H9 (cell line): ENCODE measurements around the gene CLECL1. TPM values are rescaled to one million over a fixed set of nuclear protein-coding genes. Genes with fewer than 3 reads are reported as not detected.

Experiments
- DNase-seq: peaks from one replicate; pipeline ENCODE4 v3.0.0-alpha.2; 2017
- H2AFZ ChIP-seq: one replicate; pipeline ENCODE4 v1.6.1; 2013; ENCODE audit warnings: mild to moderate bottlenecking, low read length, control low read depth, moderate library complexity
- H2AK5ac ChIP-seq: 2 replicates; pipeline ENCODE4 v1.6.1; 2013; ENCODE audit warnings: low read length, control low read depth, mixed read lengths; ENCODE audit not compliant: insufficient read length
- H2BK120ac ChIP-seq: one replicate; pipeline ENCODE4 v1.6.1; 2013; ENCODE audit warnings: low read depth, mild to moderate bottlenecking, low read length, control low read depth, inconsistent platforms; ENCODE audit not compliant: poor library complexity, severe bottlenecking
- H2BK12ac ChIP-seq: 2 replicates; pipeline ENCODE4 v1.6.1; 2013; ENCODE audit warnings: low read length, control low read depth, mixed read lengths, low read depth; ENCODE audit not compliant: insufficient read length
- H2BK15ac ChIP-seq: 2 replicates; pipeline ENCODE4 v1.6.1; 2013; ENCODE audit warnings: low read depth, low read length, control low read depth
- H2BK20ac ChIP-seq: one replicate; pipeline ENCODE4 v1.6.1; 2013; ENCODE audit warnings: low read depth, mild to moderate bottlenecking, low read length, control low read depth, inconsistent platforms; ENCODE audit not compliant: poor library complexity, severe bottlenecking
- H2BK5ac ChIP-seq: 2 replicates; pipeline ENCODE4 v1.6.1; 2013; ENCODE audit warnings: low read length, control low read depth, mixed read lengths; ENCODE audit not compliant: insufficient read length
- H3K14ac ChIP-seq: 2 replicates; pipeline ENCODE4 v1.6.1; 2013; ENCODE audit warnings: low read length, control low read depth; ENCODE audit not compliant: insufficient read depth
- H3K18ac ChIP-seq: 2 replicates; pipeline ENCODE4 v1.6.1; 2013; ENCODE audit warnings: low read depth, mild to moderate bottlenecking, mixed read lengths, low read length, control low read depth; ENCODE audit not compliant: insufficient read length
- H3K23ac ChIP-seq: 2 replicates; pipeline ENCODE4 v1.6.1; 2013; ENCODE audit warnings: low read length, control low read depth, mixed read lengths, low read depth; ENCODE audit not compliant: insufficient read length
- H3K23me2 ChIP-seq: 2 replicates; pipeline ENCODE4 v1.6.1; 2013; ENCODE audit warnings: low read depth, mild to moderate bottlenecking, mixed read lengths, low read length, control low read depth; ENCODE audit not compliant: insufficient read length, poor library complexity, severe bottlenecking
- H3K27ac ChIP-seq: 2 replicates; pipeline ENCODE4 v1.5.1; 2013; ENCODE audit warnings: low read length, control low read depth, mixed read lengths, low read depth; ENCODE audit not compliant: insufficient read length
- H3K27me3 ChIP-seq: 2 replicates; pipeline ENCODE4 v1.6.1; 2013; ENCODE audit warnings: low read length, control low read depth, inconsistent platforms; ENCODE audit not compliant: insufficient read depth
- H3K4ac ChIP-seq: 2 replicates; pipeline ENCODE4 v1.6.1; 2013; ENCODE audit warnings: low read depth, mild to moderate bottlenecking, control low read depth, inconsistent platforms, low read length, moderate library complexity
- H3K4me1 ChIP-seq: 2 replicates; pipeline ENCODE4 v1.6.1; 2013; ENCODE audit warnings: low read length, control low read depth, inconsistent platforms; ENCODE audit not compliant: insufficient read depth
- H3K4me2 ChIP-seq: 2 replicates; pipeline ENCODE4 v1.6.1; 2013; ENCODE audit warnings: low read length, control low read depth, mixed read lengths; ENCODE audit not compliant: insufficient read length, insufficient read depth
- H3K56ac ChIP-seq: 2 replicates; pipeline ENCODE4 v1.6.1; 2013; ENCODE audit warnings: low read depth, mild to moderate bottlenecking, mixed read lengths, low read length, control low read depth; ENCODE audit not compliant: insufficient read length
- H3K79me1 ChIP-seq: 2 replicates; pipeline ENCODE4 v1.6.1; 2013; ENCODE audit warnings: low read depth, mild to moderate bottlenecking, moderate library complexity, low read length, control low read depth, inconsistent platforms; ENCODE audit not compliant: insufficient read depth, poor library complexity, severe bottlenecking
- H3K79me2 ChIP-seq: 2 replicates; pipeline ENCODE4 v1.6.1; 2013; ENCODE audit warnings: low read length, control low read depth, inconsistent platforms; ENCODE audit not compliant: insufficient read depth
- H3K9ac ChIP-seq: 2 replicates; pipeline ENCODE4 v1.6.1; 2013; ENCODE audit warnings: low read length, control low read depth, mixed read lengths; ENCODE audit not compliant: insufficient read length; ENCODE audit errors: extremely low read depth
- H3K9me3 ChIP-seq: one replicate; pipeline ENCODE4 v1.6.1; 2013; ENCODE audit warnings: low read depth, low read length, inconsistent platforms; ENCODE audit not compliant: control insufficient read depth
- H3T11ph ChIP-seq: one replicate; pipeline ENCODE4 v1.6.1; 2013; ENCODE audit warnings: mild to moderate bottlenecking, low read length, control low read depth, inconsistent platforms
- H4K20me1 ChIP-seq: one replicate; pipeline ENCODE4 v1.6.1; 2013; ENCODE audit not compliant: control insufficient read depth, insufficient read length, insufficient read depth
- H4K5ac ChIP-seq: 2 replicates; pipeline ENCODE4 v1.6.1; 2013; ENCODE audit warnings: low read depth, mild to moderate bottlenecking, mixed read lengths, low read length, control low read depth; ENCODE audit not compliant: insufficient read length
- H4K8ac ChIP-seq: replicated peaks from 2 replicates; pipeline ENCODE4 v1.6.1; 2013; ENCODE audit warnings: low read length, control low read depth, mixed read lengths, low read depth; ENCODE audit not compliant: insufficient read length
- H4K91ac ChIP-seq: 2 replicates; pipeline ENCODE4 v1.6.1; 2013; ENCODE audit warnings: low read depth, mild to moderate bottlenecking, moderate library complexity, mixed read lengths, low read length, control low read depth; ENCODE audit not compliant: insufficient read length
- H3K27ac Mint-ChIP-seq, 3 experiments: 2 replicates in 2 of 3; 3 replicates in 1 of 3; pipeline ENCODE4 v1.8.0; 2020 to 2021; ENCODE audit warnings: mixed read lengths in 3 of 3, mild to moderate bottlenecking in 1 of 3, moderate library complexity in 1 of 3
- H3K27me3 Mint-ChIP-seq: 2 replicates; pipeline ENCODE4 v1.8.0; 2021; ENCODE audit warnings: low read depth, mild to moderate bottlenecking, moderate library complexity, mixed read lengths
- H3K36me3 Mint-ChIP-seq, 3 experiments: 2 replicates in 2 of 3; 3 replicates in 1 of 3; pipeline ENCODE4 v1.8.0; 2020 to 2021; ENCODE audit warnings: low read depth in 3 of 3, mixed read lengths in 3 of 3; ENCODE audit not compliant: insufficient read depth in 1 of 3
- H3K4me1 Mint-ChIP-seq, 2 experiments: 2 replicates each; pipeline ENCODE4 v1.8.0; 2020; ENCODE audit warnings: mixed read lengths in 2 of 2
- H3K4me3 Mint-ChIP-seq, 2 experiments: 2 replicates in 1 of 2; 3 replicates in 1 of 2; pipeline ENCODE4 v1.8.0; 2020 to 2021; ENCODE audit warnings: mild to moderate bottlenecking in 2 of 2, mixed read lengths in 2 of 2, moderate library complexity in 1 of 2
- H3K9me3 Mint-ChIP-seq, 2 experiments: 2 replicates in 1 of 2; 3 replicates in 1 of 2; pipeline ENCODE4 v1.8.0; 2020; ENCODE audit warnings: mild to moderate bottlenecking in 2 of 2, mixed read lengths in 2 of 2, moderate library complexity in 1 of 2
- WGBS: extraction: QIAGEN DNeasy Blood & Tissue Kit; methylation state at CpG from one replicate; pipeline ENCODE4 v1.1.7; 2013; ENCODE audit warnings: missing lambda C conversion rate, low lambda C conversion rate, mixed read lengths; ENCODE audit not compliant: insufficient read length; ENCODE audit errors: extremely low coverage; 5-methylcytosine and 5-hydroxymethylcytosine counted together
- total RNA-seq: library from RNA; stranded (reverse); gene quantifications from 2 replicates; pipeline ENCODE4 v1.2.1, GENCODE V29; 2021
- TF ChIP-seq, protein P1 (sequence below): fragments of 200-600 bp; sonication (generic); conservative IDR thresholded peaks from 3 replicates; pipeline ENCODE4 v1.8.0; 2021; ENCODE audit warnings: antibody characterized with exemption, mild to moderate bottlenecking

The CLECL1 gene
- total RNA-seq, 1 experiment from 2014 or later: not detected

DNA sequence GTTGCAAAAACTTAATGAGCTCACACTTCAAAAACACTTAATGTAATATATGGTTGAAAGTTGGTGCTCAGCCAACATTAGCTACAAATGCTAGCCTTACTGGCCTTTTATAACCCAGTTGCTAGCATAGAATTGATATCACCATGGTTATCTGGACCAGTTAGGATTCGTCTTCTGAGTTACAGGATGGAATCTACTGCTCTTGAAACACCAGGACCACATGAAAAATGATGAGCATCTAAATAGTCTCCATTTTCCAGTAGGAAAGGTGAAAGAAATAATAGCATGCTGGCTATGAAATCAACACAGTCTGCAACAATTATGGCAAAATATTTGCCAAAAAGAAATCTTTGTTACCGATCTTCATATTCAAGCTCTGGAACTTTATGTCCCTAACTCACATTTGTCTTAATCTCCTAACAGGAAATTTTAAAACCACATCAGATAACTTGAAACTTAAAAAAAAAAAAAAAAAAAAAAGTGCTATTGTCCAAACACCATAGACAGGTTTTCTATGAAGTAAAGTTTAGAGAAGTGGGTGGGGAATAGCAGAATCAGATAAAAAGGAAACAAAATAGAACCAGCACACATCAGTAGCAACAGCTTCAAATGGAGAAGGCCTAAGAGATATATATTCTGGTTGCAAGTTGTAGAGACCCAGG, 40.5 kb upstream of the CLECL1 start:
- H4K91ac ChIP-seq: no peak overlapping the region
- DNase-seq: no peak
- H3K79me2 ChIP-seq: no peaks in the 10 kb centered on the region
- H3K23me2 ChIP-seq: no peaks in the 10 kb centered on the region
- no peak overlapping the region for H4K5ac ChIP-seq
- Mint-ChIP-seq H3K4me1 (peaks cover 25 to 31% of the 10 kb centered on the region in 2 experiments), H3K27me3 (no peaks in the 10 kb centered on the region), H3K27ac (no peak overlapping the region), H3K4me3 (no peak overlapping the region), H3K36me3 (no peaks in the 10 kb centered on the region; a peak in 1 of 7 replicates), H3K9me3 (no peaks in the 10 kb centered on the region)
- TF ChIP-seq, protein P1, sequence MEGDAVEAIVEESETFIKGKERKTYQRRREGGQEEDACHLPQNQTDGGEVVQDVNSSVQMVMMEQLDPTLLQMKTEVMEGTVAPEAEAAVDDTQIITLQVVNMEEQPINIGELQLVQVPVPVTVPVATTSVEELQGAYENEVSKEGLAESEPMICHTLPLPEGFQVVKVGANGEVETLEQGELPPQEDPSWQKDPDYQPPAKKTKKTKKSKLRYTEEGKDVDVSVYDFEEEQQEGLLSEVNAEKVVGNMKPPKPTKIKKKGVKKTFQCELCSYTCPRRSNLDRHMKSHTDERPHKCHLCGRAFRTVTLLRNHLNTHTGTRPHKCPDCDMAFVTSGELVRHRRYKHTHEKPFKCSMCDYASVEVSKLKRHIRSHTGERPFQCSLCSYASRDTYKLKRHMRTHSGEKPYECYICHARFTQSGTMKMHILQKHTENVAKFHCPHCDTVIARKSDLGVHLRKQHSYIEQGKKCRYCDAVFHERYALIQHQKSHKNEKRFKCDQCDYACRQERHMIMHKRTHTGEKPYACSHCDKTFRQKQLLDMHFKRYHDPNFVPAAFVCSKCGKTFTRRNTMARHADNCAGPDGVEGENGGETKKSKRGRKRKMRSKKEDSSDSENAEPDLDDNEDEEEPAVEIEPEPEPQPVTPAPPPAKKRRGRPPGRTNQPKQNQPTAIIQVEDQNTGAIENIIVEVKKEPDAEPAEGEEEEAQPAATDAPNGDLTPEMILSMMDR: no peak
- H3K4me1 ChIP-seq: peaks cover 2% of the 10 kb centered on the region; the same call in 1 of the 2 replicates
- no peak overlapping the region for H3K56ac ChIP-seq
- no peak overlapping the region for H3K4ac ChIP-seq
- no peak overlapping the region for H3K23ac ChIP-seq
- H3K9ac ChIP-seq: no peak overlapping the region
- no peaks in the 10 kb centered on the region for H3K9me3 ChIP-seq
- no peak overlapping the region for H2BK20ac ChIP-seq
- H3K4me2 ChIP-seq: no peak overlapping the region
- no peak overlapping the region for H2AK5ac ChIP-seq
- H2AFZ ChIP-seq: no peak overlapping the region
- H3K79me1 ChIP-seq: no peaks in the 10 kb centered on the region
- no peaks in the 10 kb centered on the region for H3K27me3 ChIP-seq
- WGBS: no CpG with 5 or more reads among the region's 2 CpGs
- no peak overlapping the region for H3K14ac ChIP-seq
- H2BK15ac ChIP-seq: no peak overlapping the region
- H2BK5ac ChIP-seq: no peak overlapping the region
- no peak overlapping the region for H2BK12ac ChIP-seq
- H2BK120ac ChIP-seq: no peak overlapping the region
- H4K20me1 ChIP-seq: no peaks in the 10 kb centered on the region
- no peak overlapping the region for H3K27ac ChIP-seq
- H3T11ph ChIP-seq: no peak overlapping the region
- no peak overlapping the region for H3K18ac ChIP-seq
- H4K8ac ChIP-seq: no peak overlapping the region
